Prostate gland (tissue), 2 donors: ENCODE measurements around the gene CELF2.

Experiments used
- CTCF ChIP-seq, 4 experiments: fragments of 200-600 bp in 2 of 4; fragments of 450-650 bp in 2 of 4; sonication (generic) in 2 of 4; IDR thresholded peaks; 1 replicate in 3 of 4; 2 replicates in 1 of 4; pipeline ENCODE4 v1.5.1; 2016 to 2019; ENCODE audit warnings: antibody characterized with exemption in 4 of 4, mild to moderate bottlenecking in 2 of 4, moderate library complexity in 2 of 4
- POLR2AphosphoS5 ChIP-seq: sonication (generic); formaldehyde crosslinking; IDR thresholded peaks from one replicate; pipeline ENCODE4 v1.6.1; 2017; ENCODE audit warnings: antibody characterized with exemption

- TF ChIP-seq CTCF (IDR thresholded peaks at IDR 0.05), result no peak
- TF ChIP-seq POLR2AphosphoS5, result no peak
These were observed 295.8 kb downstream of the CELF2 start for GRCh38 chr10:11313463-11313862.
